ENCODE results near the gene TMEM170A.

- TF ChIP-seq CTCF (IDR thresholded peaks at IDR 0.05) (no peak), EZH2 (IDR thresholded peaks at IDR 0.05; ENCODE audit: borderline replicate concordance, insufficient read depth, low read depth, low read length, poor library complexity, severe bottlenecking) (no peak)
These were observed 18.1 kb upstream of the TMEM170A start for GRCh38 chr16:75482434-75483205.

Measured in B cell (primary cell).